GM12891 (cell line): ENCODE data around the gene DTD1.

ENCODE experiments used
- POLR2A ChIP-seq: IDR thresholded peaks from 2 replicates; pipeline ENCODE4 v1.6.1; 2011; ENCODE audit warnings: low read depth, low read length, control low read depth
- POLR2AphosphoS5 ChIP-seq: IDR thresholded peaks from 2 replicates; pipeline ENCODE4 v1.6.1; 2011; ENCODE audit warnings: low read depth, low read length, control low read depth
- SPI1 ChIP-seq: IDR thresholded peaks from 2 replicates; pipeline ENCODE4 v1.6.1; 2011; ENCODE audit warnings: low read depth, low read length, control low read depth

GRCh38 chr20:18767676-18768075, 179.8 kb downstream of the DTD1 start:
- TF ChIP-seq POLR2AphosphoS5 (no peak), POLR2A (no peak), SPI1 (no peak)
